Neural cell (in vitro differentiated cells): ENCODE results near the gene OTUD4. TPM values are rescaled to one million over a fixed set of nuclear protein-coding genes. Genes with fewer than 3 reads are reported as not detected.
A peak's percentile ranks its signal among the peaks of the same experiment; 100 is the strongest.

ENCODE experiments used
- H2AFZ ChIP-seq: fragments of 200-600, 300-800 bp; sonication (generic), shearing (Covaris generic); 2 replicates; pipeline ENCODE4 v1.6.0; 2014; ENCODE audit warnings: low read depth, mild to moderate bottlenecking, antibody characterized with exemption, low read length, moderate library complexity
- H3F3A ChIP-seq: fragments of 200-600 bp; shearing (Covaris generic); 2 replicates; pipeline ENCODE4 v1.6.1; 2016; ENCODE audit warnings: mild to moderate bottlenecking, moderate library complexity, mixed read lengths, antibody characterized with exemption, low read length; ENCODE audit not compliant: insufficient read depth, poor library complexity, severe bottlenecking
- H3K27ac ChIP-seq: fragments of 200-600, 300-800 bp; sonication (generic), shearing (Covaris generic); 2 replicates; pipeline ENCODE4 v1.5.1; 2014; ENCODE audit warnings: mild to moderate bottlenecking, low read length, moderate library complexity
- H3K27me3 ChIP-seq: fragments of 300-800, 200-600 bp; sonication (generic), shearing (Covaris generic); 2 replicates; pipeline ENCODE4 v1.6.0; 2014; ENCODE audit warnings: mild to moderate bottlenecking, low read depth, low read length, moderate library complexity; ENCODE audit not compliant: insufficient read depth
- H3K36me3 ChIP-seq: fragments of 300-800, 200-600 bp; sonication (generic), shearing (Covaris generic); 2 replicates; pipeline ENCODE4 v1.5.1; 2014; ENCODE audit warnings: mild to moderate bottlenecking, antibody characterized with exemption, low read length, moderate library complexity; ENCODE audit not compliant: insufficient read depth
- H3K4me2 ChIP-seq: fragments of 300-800, 200-600 bp; sonication (generic), shearing (Covaris generic); 2 replicates; pipeline ENCODE4 v1.6.0; 2014; ENCODE audit warnings: mild to moderate bottlenecking, low read length
- H3K4me3 ChIP-seq: fragments of 300-800, 200-600 bp; sonication (generic), shearing (Covaris generic); 2 replicates; pipeline ENCODE4 v1.5.1; 2014; ENCODE audit warnings: mild to moderate bottlenecking, low read length, moderate library complexity
- H3K79me2 ChIP-seq: fragments of 200-600 bp; shearing (Covaris generic); replicated peaks from 2 replicates; pipeline ENCODE4 v1.6.0; 2014; ENCODE audit warnings: mild to moderate bottlenecking, low read length, moderate library complexity; ENCODE audit not compliant: insufficient read depth
- H3K9ac ChIP-seq: fragments of 300-800, 200-600 bp; sonication (generic), shearing (Covaris generic); 2 replicates; pipeline ENCODE4 v1.6.1; 2016; ENCODE audit warnings: mild to moderate bottlenecking, low read length, mixed read lengths
- H3K9me2 ChIP-seq: fragments of 200-600 bp; shearing (Covaris generic); 2 replicates; pipeline ENCODE4 v1.6.1; 2016; ENCODE audit warnings: mild to moderate bottlenecking, low read length, mixed read lengths; ENCODE audit not compliant: insufficient read depth
- H3K9me3 ChIP-seq: fragments of 200-600, 300-800 bp; sonication (generic), shearing (Covaris generic); 2 replicates; pipeline ENCODE4 v1.6.1; 2016; ENCODE audit warnings: mild to moderate bottlenecking, mixed run types, low read length, moderate library complexity, mixed read lengths
- H4K20me1 ChIP-seq: fragments of 200-600 bp; shearing (Covaris generic); 2 replicates; pipeline ENCODE4 v1.6.1; 2016; ENCODE audit warnings: mild to moderate bottlenecking, mixed run types; ENCODE audit not compliant: insufficient read depth
- CTCF ChIP-seq: fragments of 450-650 bp; IDR thresholded peaks from 2 replicates; pipeline ENCODE4 v1.5.1; 2014; ENCODE audit warnings: antibody characterized with exemption, mild to moderate bottlenecking, moderate library complexity; ENCODE audit not compliant: poor library complexity, severe bottlenecking
- EP300 ChIP-seq: fragments of 450-650 bp; conservative IDR thresholded peaks from 2 replicates; pipeline ENCODE4 v1.6.1; 2014; ENCODE audit warnings: antibody characterized with exemption, mild to moderate bottlenecking, moderate library complexity; ENCODE audit not compliant: poor library complexity, severe bottlenecking
- EZH2 ChIP-seq: fragments of 200-600, 300-800 bp; shearing (Covaris generic), sonication (generic); IDR thresholded peaks from 2 replicates; pipeline ENCODE4 v1.6.1; 2014; ENCODE audit warnings: antibody characterized with exemption, low read length, borderline replicate concordance, mild to moderate bottlenecking; ENCODE audit not compliant: insufficient read depth, poor library complexity, severe bottlenecking
- MXI1 ChIP-seq: fragments of 450-650 bp; conservative IDR thresholded peaks from 2 replicates; pipeline ENCODE4 v1.6.1; 2014; ENCODE audit warnings: antibody characterized with exemption, mild to moderate bottlenecking; ENCODE audit not compliant: poor library complexity, severe bottlenecking
- POLR2AphosphoS5 ChIP-seq: IDR thresholded peaks from 2 replicates; pipeline ENCODE4 v1.6.1; 2012
- RAD21 ChIP-seq: fragments of 450-650 bp; conservative IDR thresholded peaks from 2 replicates; pipeline ENCODE4 v1.6.1; 2014; ENCODE audit warnings: antibody characterized with exemption, mild to moderate bottlenecking, moderate library complexity
- REST ChIP-seq: IDR thresholded peaks from 2 replicates; pipeline ENCODE4 v1.6.1; 2012; ENCODE audit warnings: borderline replicate concordance
- SMC3 ChIP-seq: fragments of 450-650 bp; conservative IDR thresholded peaks from 2 replicates; pipeline ENCODE4 v1.6.1; 2014; ENCODE audit warnings: antibody characterized with exemption, mild to moderate bottlenecking, moderate library complexity; ENCODE audit not compliant: poor library complexity
- TAF1 ChIP-seq: IDR thresholded peaks from 2 replicates; pipeline ENCODE4 v1.6.1; 2012; ENCODE audit warnings: low read depth
- polyA plus RNA-seq: library from polyadenylated mRNA; depleted of rRNA; stranded (reverse); fragments of >200 nt; gene quantifications from 2 replicates; pipeline ENCODE4 v1.2.3, GENCODE V29; 2014

OTUD4 gene
- polyA plus RNA-seq, 1 donor from 2014 or later = 15.1 TPM

GRCh38 chr4:145177511-145177905, 2.9 kb downstream of the OTUD4 start:
- H3F3A ChIP-seq = peaks cover 3% of the 10 kb centered on the region
- TF ChIP-seq EZH2 (no peak), EP300 (no peak), SMC3 (no peak), RAD21 (no peak), TAF1 (no peak), POLR2AphosphoS5 (no peak), MXI1 (no peak), REST (no peak)
- no peaks in the 10 kb centered on the region for H3K36me3 ChIP-seq
- H3K9ac ChIP-seq = no peak overlapping the region
- no peaks in the 10 kb centered on the region for H3K9me3 ChIP-seq
- no peaks in the 10 kb centered on the region for H3K9me2 ChIP-seq
- H3K4me2 ChIP-seq = peak overlapping the region; percentile 56
- H3K79me2 ChIP-seq = peaks cover 45% of the 10 kb centered on the region
- peak overlapping the region; percentile 84 for H3K4me3 ChIP-seq
- no peak overlapping the region for H3K27ac ChIP-seq
- no peak overlapping the region for H2AFZ ChIP-seq
- H4K20me1 ChIP-seq = no peaks in the 10 kb centered on the region
- H3K27me3 ChIP-seq = no peaks in the 10 kb centered on the region

- no peaks in the 10 kb centered on the region for H3K9me3 ChIP-seq
- H3F3A ChIP-seq = peaks cover 3% of the 10 kb centered on the region
- peaks cover 45% of the 10 kb centered on the region for H3K79me2 ChIP-seq
- no peak overlapping the region for H2AFZ ChIP-seq
- H3K36me3 ChIP-seq = no peaks in the 10 kb centered on the region
- no peak for TF ChIP-seq CTCF
- TF ChIP-seq EZH2 = no peak
- no peak for TF ChIP-seq REST
- TF ChIP-seq TAF1 = no peak
- TF ChIP-seq MXI1 = no peak
- TF ChIP-seq EP300 = no peak
- no peak for TF ChIP-seq POLR2AphosphoS5
- no peak for TF ChIP-seq RAD21
- no peak for TF ChIP-seq SMC3
- H3K4me3 ChIP-seq = peak overlapping the region; percentile 84
- no peak overlapping the region for H3K27ac ChIP-seq
- no peaks in the 10 kb centered on the region for H3K27me3 ChIP-seq
- H3K9me2 ChIP-seq = no peaks in the 10 kb centered on the region
- H3K4me2 ChIP-seq = no peak overlapping the region
- H4K20me1 ChIP-seq = no peaks in the 10 kb centered on the region
- no peak overlapping the region for H3K9ac ChIP-seq
These were observed 3.6 kb downstream of the OTUD4 start for GRCh38 chr4:145176641-145177432.
